Measurements from ENCODE around the gene PHTF2.
"Not testable (repeated sequence)": the region's sequence is repeated elsewhere in the genome, so short reads cannot be mapped to it uniquely, and the experiment has no call there.

Gene PHTF2

DNA sequence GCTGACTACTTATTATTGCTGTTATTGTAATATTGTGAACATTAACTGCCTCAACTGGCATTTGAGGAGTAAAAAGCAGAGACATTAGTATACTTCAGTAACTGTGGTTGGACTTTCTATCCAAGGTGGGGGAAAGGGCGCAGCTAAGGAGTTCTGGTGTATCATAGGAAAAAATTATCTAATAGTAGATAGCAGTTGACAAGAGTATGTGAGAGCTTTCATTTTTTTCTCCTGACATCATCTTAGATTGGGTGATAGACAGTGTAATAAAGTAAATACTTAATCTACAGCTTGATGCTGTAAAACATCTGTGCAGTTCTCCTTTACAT lies 68.9 kb downstream of the PHTF2 start:
- TF ChIP-seq, protein P1, sequence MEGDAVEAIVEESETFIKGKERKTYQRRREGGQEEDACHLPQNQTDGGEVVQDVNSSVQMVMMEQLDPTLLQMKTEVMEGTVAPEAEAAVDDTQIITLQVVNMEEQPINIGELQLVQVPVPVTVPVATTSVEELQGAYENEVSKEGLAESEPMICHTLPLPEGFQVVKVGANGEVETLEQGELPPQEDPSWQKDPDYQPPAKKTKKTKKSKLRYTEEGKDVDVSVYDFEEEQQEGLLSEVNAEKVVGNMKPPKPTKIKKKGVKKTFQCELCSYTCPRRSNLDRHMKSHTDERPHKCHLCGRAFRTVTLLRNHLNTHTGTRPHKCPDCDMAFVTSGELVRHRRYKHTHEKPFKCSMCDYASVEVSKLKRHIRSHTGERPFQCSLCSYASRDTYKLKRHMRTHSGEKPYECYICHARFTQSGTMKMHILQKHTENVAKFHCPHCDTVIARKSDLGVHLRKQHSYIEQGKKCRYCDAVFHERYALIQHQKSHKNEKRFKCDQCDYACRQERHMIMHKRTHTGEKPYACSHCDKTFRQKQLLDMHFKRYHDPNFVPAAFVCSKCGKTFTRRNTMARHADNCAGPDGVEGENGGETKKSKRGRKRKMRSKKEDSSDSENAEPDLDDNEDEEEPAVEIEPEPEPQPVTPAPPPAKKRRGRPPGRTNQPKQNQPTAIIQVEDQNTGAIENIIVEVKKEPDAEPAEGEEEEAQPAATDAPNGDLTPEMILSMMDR (conservative IDR thresholded peaks at IDR 0.05; ENCODE audit: low read length) = no peak
- DNase-seq (ENCODE audit: low read depth) = no peak
- no peak overlapping the region for H3K4me3 ChIP-seq (ENCODE audit: low read length)

DNA sequence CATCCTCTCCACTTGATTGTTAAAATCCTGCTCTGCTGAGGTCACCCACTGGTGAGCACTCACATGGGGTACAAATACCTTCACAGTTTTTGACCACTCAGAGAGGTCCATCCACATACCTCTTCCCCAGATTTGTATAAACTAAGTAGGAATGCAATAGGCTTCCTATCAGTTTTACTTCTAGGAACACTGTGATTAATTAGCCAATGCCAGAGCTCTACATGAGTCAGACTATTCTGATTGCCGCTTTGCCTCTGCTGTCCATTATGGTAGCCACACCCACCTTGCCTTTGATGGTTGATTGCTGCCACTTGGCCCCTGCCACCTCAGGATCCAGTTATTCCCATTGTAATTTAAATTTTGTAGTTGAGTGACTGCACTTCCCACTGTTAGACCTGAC lies 73.7 kb downstream of the PHTF2 start:
- not testable (repeated sequence) for DNase-seq (ENCODE audit: low read depth); H3K4me3 ChIP-seq (ENCODE audit: low read length)

DNA sequence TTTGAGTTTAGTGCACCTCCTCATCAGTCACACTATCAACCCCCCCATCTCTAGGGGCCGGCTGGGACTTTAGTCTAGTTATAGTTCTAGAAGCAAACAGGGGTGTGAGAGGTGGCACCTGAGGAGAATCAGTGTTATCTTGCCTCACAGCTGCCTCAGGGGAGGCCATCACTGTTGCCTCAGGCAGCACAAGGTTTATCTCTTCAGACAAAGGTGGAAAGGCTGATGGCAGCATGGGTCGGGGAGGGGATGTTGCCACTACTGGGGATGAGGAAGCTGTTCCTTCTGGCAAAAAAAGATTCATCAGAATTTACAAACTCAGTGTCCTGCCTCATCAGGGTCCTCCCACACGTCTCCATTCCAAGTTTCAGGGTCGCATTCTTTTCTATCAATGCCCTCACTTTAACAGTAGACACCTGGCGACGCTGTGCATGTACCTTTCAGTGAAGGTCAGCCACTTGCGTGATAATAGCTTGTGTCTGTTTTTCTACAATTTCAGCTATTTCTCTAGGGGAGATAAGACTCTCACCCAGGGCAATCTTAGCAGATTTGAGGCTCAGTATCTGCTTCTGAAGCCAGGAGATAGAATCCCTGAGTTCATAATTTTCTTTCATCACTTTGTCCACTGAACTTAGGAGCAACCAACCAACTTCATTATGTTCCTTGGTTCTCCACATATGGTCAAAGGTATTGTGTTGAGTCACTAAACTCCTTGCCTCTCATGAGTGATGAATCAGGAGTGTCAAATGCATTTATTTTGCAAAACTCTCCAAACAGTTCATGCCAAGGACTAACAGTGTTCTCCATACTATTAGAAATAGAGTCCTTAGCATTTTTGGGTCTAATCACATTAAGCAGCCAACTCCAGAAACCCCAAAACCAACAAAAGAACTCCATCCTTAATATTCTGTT lies 75.1 kb downstream of the PHTF2 start:
- not testable (repeated sequence) for H3K4me3 ChIP-seq (ENCODE audit: low read length)
- peak; percentile 45 for DNase-seq (ENCODE audit: low read depth)

DNA sequence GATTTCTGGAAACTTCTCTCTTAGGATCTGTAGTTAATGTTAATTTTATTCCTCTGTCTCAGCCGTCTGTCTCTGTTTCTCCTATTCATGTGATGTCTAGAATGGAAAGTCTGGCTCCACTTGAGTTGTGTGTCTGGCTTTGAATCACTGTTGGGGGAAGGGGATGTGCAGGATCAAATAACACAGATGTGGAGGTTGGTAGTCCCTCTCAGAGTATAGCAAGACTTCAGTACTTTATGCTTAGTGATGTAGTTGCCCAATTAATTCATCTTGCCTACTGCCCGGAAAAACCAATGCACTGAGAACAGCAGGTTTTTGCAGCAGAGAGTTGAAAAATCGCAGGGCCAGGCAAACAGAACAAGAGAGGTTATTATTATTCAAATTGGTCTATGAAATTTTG lies 79.2 kb downstream of the PHTF2 start:
- H3K4me3 ChIP-seq (ENCODE audit: low read length) = no peak overlapping the region
- DNase-seq (ENCODE audit: low read depth) = peak; percentile 32
- TF ChIP-seq, protein P1 (conservative IDR thresholded peaks at IDR 0.05; ENCODE audit: low read length) = no peak

DNA sequence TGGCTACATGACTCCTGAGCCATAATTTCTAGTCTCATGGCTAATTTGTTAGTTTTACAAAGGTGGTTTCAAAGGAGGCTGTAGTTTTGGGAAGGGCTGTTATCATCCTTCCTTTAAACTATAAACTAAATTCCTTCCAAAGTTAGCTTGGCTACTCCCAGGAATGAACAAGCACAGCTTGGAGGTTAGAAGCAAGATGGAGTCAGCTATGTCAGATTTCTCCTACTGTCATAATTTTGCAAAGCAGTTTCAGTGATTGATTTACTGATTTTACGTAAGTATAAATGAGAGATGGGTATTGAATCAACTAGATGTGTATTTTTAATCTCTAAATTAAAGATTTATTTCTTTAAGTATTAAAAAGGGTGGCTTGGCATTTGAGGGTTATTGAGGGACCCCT lies 79.9 kb downstream of the PHTF2 start:
- no peak overlapping the region for H3K4me3 ChIP-seq (ENCODE audit: low read length)
- no peak for DNase-seq (ENCODE audit: low read depth)
- TF ChIP-seq, protein P1 (conservative IDR thresholded peaks at IDR 0.05; ENCODE audit: low read length) = no peak

DNA sequence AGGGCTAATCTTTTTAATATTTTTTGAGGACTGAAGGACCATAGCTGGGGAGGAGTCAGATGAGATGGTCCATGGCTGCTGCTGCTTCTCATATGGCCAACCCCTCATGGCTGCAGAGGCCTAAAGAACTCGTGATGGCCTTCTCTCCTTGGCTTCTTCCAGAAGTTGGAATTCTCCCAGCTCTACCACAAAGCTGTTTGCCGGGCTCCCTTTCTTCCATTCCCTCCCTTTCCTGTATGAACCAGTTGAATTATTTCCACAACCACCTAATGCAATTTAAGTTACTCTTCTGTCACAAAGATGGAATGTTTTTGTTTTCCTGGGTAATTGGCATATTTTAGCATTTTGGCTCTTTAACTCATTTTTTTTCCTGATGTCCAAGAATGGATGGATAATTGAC lies 80.7 kb downstream of the PHTF2 start:
- TF ChIP-seq, protein P1 (conservative IDR thresholded peaks at IDR 0.05; ENCODE audit: low read length) = no peak
- no peak overlapping the region for H3K4me3 ChIP-seq (ENCODE audit: low read length)
- no peak for DNase-seq (ENCODE audit: low read depth)

DNA sequence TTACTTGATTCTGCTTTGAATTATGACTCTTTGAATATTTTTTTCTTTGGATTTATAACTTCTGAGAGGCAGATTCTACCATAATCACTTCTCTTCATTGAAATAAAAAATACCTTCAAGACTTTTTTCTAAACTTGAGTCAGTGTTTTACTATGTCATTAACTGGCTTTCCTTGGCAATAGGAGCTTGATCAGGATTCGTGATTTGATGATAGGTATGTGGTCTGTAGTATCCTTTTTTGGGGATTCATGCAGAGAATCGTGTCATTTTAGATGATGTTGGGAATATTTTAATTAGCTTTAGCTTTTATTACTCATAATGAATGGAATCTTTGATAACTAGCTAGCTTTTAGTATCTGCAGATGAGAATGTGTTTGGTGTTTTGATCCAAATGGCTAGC lies 83.3 kb downstream of the PHTF2 start:
- no peak for DNase-seq (ENCODE audit: low read depth)
- H3K4me3 ChIP-seq (ENCODE audit: low read length) = no peak overlapping the region
- TF ChIP-seq, protein P1 (conservative IDR thresholded peaks at IDR 0.05; ENCODE audit: low read length) = no peak

DNA sequence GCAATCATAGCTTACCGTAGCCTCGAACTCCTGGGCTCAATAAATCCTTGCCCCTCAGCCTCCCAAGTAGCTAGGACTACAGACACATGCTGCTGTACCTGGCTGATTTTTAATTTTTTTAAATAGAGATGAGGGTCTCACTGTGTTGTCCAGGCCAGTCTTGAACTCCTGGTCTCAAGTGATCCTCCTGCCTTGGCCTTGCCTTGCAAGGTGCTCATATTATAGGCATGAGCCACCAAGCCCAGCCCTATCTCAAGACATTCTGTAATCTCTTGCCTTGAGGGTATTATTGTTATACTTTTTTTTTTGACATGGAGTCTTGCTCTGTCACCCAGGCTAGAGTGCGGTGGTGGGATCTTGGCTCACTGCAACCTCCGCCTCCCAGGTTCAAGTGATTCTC lies 86.6 kb downstream of the PHTF2 start:
- TF ChIP-seq, protein P1 (conservative IDR thresholded peaks at IDR 0.05; ENCODE audit: low read length) = no peak
- H3K4me3 ChIP-seq (ENCODE audit: low read length) = no peak overlapping the region
- DNase-seq (ENCODE audit: low read depth) = no peak
